Occipital lobe (tissue), 2 donors: Measurements from ENCODE around the gene NEK1. TPM values are rescaled to one million over a fixed set of nuclear protein-coding genes. Genes with fewer than 3 reads are reported as not detected.

Source experiments
- DNase-seq: peaks from one replicate; lab custom pipeline; 2025; lab: John Stamatoyannopoulos, UW
- total RNA-seq: library from RNA; depleted of rRNA; stranded (reverse); fragments of >200 nt; gene quantifications from one replicate; pipeline ENCODE4 v1.2.3, GENCODE V29; 2014

Gene NEK1
- total RNA-seq, 1 donor from 2014 or later, result 31.5 TPM

DNA sequence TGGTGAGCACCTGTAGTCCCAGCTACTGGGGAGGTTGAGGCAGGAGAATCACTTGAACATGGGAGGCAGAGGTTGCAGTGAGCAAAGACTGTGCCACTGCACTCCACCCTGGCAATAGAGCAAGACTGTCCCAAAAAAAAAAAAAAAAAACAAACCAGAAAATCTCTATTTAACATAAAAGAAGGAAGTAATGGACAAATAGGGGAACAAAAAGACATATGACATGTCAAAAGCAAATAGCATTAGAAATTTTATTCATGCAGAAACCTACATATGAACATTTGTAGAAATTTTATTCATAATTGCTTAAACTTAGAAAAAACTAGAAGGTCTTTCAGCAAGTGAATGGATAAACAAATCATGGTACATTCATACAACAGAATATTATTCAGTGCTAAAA, 244.6 kb downstream of the NEK1 start:
- no peak for DNase-seq

DNA sequence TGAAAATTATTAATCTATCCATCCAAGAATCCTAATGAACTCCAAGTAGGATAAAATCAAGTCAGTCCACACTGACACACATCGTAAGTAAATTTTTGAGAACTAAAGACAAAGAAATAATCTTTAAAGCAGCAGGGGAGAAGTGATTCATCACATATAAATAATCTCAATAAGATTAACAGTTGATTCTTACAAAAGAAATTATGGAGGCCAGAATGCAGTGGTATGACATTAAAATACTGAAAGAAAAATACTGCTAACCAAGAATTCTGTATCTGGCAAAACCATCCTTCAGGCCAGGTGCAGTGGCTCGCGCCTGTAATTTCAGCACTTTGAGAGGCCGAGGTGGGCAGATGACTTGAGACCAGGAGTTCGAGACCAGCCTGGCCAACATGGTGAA, 245.6 kb downstream of the NEK1 start:
- DNase-seq, result no peak

DNA sequence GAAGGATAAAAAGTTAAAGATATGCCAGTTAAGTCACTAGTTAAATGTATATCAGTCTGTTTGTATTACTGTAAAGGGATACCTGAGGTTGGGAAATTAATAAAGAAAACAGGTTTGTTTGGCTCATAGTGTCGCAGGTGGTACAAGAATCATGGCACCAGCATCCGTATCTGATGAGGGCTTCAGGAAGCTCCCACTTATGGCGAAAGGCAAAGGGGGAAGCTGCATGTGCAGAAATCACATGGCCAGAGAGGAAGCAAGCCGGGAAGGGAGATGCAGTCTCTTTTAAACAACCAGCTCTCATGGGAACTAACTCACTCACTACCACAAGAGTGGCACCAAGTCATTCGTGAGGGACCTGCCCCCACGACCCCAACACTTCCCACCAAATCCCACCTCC, 249.8 kb downstream of the NEK1 start:
- DNase-seq, result no peak

DNA sequence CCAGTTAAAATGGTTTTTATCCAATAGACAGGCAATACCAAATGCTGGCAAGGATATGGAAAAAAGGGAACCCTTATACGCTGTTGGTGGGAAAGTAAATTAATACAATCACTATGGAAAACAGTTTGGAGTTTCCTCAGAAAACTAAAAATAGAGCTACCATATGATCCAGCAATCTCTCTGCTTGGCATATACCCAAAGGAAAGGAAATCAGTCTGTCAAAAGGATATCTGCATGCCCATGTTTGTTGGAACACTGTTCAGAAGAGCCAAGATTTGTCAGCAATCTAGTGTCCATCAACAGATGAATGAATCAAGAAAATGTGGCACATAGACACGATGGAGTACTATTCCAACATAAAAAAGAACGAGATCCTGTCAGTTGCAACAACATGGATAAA, 250.6 kb downstream of the NEK1 start:
- DNase-seq, result no peak

DNA sequence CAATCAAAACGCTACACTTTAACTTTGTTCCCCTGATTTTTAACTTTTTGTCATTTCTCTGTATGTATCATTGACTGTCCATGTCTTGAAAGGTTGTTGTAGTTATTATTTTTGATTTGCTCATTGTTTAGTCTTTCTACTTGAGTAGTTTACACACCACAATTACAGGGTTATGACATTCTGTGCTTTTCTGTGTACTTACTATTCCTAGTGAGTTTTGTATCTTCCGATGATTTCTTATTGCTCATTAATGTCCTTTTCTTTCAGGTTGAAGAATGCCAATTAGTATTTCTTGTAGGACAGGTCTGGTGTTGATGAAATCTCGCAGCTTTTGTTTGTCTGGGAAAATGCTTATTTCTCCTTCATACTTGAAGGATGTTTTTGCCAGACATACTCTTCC, 252.4 kb downstream of the NEK1 start:
- no peak for DNase-seq

- DNase-seq, result no peak
Measured at GRCh38 chr4:169352360-169352759, 260.0 kb downstream of the NEK1 start.

- no peak for DNase-seq
Measured at GRCh38 chr4:169351872-169352271, 260.5 kb downstream of the NEK1 start.

DNA sequence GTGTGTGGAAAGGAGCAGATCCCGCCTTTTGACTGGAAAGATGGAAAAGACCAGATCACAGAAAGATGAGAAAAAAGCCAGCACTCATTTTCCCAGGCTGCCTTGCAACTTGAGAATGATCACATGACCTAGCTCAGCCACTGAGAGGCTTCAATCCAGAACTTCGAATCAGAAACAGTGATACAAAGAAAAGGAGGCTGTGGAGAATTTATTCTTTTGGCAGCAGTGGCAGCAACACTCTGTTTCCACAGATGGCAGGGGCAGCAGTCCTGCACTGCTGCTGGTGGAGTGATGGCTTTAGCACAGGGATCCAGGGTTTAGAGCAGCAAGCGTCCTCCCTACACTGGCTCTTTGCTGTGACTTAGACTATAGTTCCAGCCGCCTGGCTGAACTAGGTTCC, 263.8 kb downstream of the NEK1 start:
- peak; percentile 21 for DNase-seq

DNA sequence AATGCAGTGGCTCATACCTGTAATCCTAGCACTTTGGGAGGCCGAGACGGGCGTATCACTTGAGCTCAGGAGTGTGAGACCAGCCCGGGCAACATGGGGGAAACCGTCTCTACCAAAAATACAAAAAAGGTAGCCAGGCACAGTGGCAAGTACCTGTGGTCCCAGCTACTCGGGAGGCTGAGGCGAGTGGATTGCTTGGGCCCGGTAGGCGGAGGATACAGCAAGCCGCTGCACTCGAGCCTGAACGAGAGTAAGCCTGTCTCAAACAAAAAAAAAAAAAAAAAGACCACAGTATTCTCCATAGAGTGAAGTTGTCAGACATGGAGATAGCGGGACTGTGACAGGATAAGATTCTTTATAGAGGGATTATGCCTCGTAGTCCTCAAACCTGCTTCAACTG, 265.5 kb downstream of the NEK1 start:
- no peak for DNase-seq

GRCh38 chr4:169345316-169345721, 267.1 kb downstream of the NEK1 start:
- DNase-seq, result peak; percentile 70

Other genes with a start within 250 kb of the NEK1 start
- 111 TPM for gene CLCN3, start 8.0 kb upstream of the NEK1 start, total RNA-seq
- gene HPF1, start 145.4 kb upstream of the NEK1 start, total RNA-seq, result 42.7 TPM